ENCODE data around the gene SMS.
A peak's percentile ranks its signal among the peaks of the same experiment; 100 is the strongest.

The SMS gene

GRCh38 chrX:21982311-21982710 is 41.8 kb downstream of the SMS start:
- DNase-seq (ENCODE audit: low read depth): no peak

- peak; percentile 27 for DNase-seq (ENCODE audit: low read depth)
These were observed 44.8 kb downstream of the SMS start for GRCh38 chrX:21985332-21985777.

- no peak for DNase-seq (ENCODE audit: low read depth)
These were observed 46.1 kb downstream of the SMS start for GRCh38 chrX:21986596-21986995.

DNA sequence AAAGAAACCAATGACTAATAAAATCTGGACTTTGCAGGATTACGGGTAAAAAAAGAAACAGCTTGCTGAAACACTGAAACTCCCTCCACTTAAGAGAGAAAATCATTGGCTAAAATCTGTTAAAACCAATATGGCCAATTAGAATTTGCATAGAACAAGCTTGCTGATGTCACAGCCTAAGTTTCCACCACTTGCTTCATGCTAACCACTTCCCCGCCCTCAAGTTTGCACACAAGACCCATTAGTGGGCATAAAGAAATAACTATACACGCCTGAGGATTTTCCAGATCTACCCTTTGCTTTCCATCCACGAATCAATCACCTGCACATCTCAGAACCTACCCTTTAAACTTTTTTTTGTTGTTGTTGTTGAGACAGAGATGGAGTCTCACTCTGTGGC is 48.9 kb downstream of the SMS start:
- DNase-seq (ENCODE audit: low read depth): no peak

- DNase-seq (ENCODE audit: low read depth): no peak
These were observed 50.3 kb downstream of the SMS start for GRCh38 chrX:21990832-21991231.

GRCh38 chrX:21991504-21991903 is 51.0 kb downstream of the SMS start:
- no peak for DNase-seq (ENCODE audit: low read depth)

DNA sequence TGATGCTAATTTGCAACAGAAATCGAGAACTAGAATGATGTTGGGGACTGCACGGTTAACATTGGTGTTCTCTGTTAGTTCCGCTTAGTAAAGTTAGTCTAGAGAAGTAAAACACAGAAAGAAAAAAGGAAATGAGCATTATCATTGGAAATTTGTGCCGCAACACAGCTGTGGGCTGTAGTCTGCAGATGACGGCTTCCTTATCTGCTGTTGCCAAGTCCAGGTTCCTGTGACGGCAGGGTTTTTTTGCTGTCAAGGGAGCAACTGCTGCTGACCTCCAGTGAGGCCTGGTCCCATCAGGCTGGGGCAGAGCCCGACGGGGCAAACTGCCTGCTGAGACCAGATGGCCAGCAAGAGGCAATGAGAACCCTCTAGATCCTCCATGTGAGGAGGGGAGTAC is 52.8 kb downstream of the SMS start:
- no peak for DNase-seq (ENCODE audit: low read depth)

DNA sequence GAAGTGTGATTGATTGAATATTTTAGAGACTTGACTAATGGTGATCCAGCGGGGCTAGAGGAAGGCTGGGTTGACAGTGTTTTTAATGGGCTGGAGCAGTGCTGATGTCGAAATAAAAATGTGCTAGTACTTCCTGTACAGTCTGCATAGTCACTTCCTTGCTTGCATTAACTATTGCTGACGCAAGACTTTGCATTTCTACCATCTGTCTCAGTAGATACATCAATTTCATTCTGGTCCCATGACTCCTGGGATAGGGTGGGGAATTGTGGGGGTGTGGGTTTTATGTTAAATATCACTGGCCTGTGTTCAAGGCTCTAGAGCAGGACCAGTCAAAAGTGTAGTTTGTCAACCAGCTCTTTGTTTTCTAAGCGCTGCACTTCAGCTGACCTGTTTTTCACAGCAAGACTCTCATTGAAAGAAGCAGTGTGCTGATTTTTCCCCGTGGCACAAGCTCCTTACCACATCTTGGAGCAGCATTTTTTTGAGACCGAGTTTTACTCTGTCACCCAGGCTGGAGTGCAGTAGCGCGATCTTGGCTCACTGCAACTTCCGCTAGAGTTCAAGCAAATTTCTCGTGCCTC is 56.5 kb downstream of the SMS start:
- DNase-seq (ENCODE audit: low read depth): no peak

GRCh38 chrX:21998037-21998436 is 57.5 kb downstream of the SMS start:
- no peak for DNase-seq (ENCODE audit: low read depth)

GRCh38 chrX:22004866-22005265 is 64.4 kb downstream of the SMS start:
- no peak for DNase-seq (ENCODE audit: low read depth)

DNA sequence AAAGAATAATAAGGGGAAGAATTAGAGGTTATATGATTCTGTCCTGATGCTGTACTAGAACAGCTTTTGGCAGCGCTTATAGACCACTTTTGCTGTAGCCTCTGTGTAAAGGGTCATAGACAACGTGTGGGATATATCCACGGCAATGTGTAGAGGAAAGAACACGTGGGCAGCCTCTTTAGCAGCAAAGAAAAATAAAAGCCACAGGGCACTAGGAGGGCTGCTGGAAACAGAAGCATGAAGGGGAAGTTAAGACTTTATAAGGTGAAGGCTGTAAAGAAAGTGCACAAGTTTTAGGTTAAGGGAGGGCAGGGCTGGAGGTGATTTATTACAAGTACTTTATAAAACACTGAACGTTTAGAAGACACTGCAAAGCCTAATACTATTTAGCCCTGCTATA is 71.5 kb downstream of the SMS start:
- DNase-seq (ENCODE audit: low read depth): no peak

DNA sequence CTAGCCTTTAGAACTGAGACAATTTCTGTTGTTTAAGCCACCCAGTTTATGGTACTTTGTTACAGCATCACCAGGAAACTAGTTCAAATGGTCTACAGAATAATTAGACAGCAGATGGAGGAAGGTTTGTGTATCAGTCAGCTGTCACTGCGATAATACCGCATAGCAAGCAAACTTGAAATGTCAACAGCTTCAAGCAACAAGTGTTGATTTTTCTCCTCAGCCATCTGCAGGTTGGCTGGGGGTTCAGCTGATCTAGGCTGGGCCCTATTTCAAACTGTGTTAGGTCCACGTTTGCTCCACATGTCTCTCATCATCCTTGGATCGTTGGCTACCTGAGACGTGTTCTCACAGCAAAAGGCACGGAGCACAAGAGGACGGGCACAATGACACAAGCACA is 72.4 kb downstream of the SMS start:
- no peak for DNase-seq (ENCODE audit: low read depth)

DNA sequence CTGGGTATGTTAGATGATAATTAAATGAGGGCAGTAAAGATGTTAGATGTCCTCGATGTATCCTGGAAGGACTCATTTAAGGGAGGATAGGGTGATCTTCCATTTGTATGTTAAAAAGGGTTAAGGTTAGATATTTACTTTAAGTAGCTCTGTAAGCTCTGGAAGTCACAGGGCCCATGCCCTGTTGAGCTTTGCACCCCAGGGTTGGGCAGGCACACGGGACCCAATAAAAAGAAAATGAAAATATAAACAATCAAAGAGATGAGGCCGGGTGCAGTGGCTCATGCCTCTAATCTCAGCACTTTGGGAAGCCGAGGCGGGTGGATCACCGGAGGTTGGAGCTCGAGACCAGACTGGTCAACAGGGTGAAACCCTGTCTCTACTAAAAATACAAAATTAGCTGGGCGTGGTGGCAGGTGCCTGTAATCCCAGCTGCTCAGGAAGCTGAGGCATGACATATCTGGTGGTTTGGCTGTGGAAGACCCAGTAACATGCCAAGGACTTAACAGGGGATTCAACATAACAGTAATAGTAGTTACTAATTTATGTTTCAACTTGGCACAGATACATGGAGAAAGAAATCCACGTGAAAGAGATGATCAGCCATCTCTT is 74.7 kb downstream of the SMS start:
- DNase-seq (ENCODE audit: low read depth): no peak

DNA sequence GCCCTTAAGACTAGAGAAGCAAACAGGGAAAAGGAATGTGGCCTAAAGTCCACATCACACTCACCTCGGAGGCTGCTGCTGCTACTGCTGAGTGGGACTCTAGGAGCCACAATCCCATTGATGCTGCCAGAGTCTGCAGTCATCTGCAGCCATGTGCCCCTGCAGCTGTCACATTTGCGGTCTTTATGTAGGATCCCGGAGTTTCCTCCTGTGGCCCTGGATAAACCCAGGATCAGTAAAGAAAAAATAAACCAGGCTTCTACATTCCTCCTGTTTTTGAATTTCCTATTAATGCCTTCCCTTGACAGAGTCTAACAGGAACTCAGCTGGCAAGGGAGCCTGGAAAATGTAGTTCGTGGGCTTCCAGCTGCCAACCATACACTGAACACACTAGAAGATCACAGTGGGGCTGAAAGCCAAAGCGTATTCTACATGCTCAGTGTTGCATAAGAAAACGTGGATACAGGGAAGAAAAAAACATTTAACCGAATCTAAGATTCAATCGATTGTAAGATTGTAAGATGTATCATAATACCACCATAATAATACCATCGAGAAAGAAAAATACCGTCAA is 81.3 kb downstream of the SMS start:
- DNase-seq (ENCODE audit: low read depth): no peak

GRCh38 chrX:22024577-22024976 is 84.1 kb downstream of the SMS start:
- DNase-seq (ENCODE audit: low read depth): no peak

DNA sequence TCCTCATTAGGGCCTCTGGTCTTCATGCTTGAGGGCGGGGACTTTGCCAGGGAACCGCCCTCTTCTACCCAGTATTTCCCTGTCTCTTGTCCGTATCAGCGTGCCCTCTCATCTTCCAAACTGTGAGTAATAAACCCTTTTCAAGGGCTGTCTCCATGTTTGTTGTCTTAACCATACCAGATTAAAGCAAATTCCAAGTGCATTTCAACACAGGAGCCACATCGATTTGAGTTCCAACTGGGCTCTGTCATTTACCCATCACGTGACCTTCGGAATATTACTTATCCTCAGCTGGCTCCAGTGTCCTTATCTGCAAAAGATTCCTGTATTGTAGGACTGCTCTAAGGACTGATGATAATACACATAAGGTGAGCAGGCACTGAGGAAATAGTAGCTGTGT is 85.2 kb downstream of the SMS start:
- no peak for DNase-seq (ENCODE audit: low read depth)

- no peak for DNase-seq (ENCODE audit: low read depth)
These were observed 86.2 kb downstream of the SMS start for GRCh38 chrX:22026731-22027130.

DNA sequence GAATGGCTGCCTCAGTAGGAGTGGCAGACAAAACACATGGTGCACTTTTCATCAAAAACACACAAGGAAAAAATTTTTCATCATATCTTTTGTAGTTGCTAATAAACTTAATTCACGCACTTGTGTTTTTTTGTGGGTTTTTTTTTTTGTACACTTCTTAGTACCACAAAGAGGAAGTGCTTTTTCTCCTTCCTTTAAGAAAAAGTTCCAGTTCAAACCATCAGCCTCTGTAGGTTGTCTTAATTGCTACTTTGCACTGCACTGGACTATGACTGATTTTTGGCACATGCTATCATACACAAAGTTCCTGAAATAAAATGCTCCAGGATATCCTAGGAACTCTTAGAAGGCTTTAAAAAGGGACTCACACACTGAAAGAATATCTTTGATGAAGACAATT is 91.6 kb downstream of the SMS start, which contains the start of gene PHEX:
Gene PHEX (plus strand): TSS at position 242 of the 400 bp plus-strand sequence. CDS start 681 bp downstream, outside the sequence.
- no peak for DNase-seq (ENCODE audit: low read depth)

- DNase-seq (ENCODE audit: low read depth): no peak
These were observed 92.0 kb downstream of the SMS start for GRCh38 chrX:22032506-22032905.

DNA sequence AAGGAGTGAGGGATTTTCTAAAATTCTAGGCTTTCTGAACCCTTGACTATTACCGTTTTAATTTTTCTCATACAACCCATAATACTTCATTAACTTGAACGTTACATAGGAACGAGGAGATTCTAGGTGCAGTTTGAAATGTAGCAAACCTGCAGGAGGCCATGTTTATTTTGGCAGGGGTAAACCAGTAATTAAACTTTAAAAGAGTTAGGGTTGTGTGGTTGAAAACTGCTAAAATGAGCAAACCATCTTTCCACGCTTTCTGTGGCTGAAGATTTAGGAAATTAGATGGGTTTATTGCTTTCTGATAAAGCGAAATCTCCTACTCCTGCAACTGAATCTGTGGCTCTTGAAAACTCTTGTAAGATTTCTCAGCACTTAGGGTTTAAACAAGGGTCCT is 93.3 kb downstream of the SMS start:
- DNase-seq (ENCODE audit: low read depth): no peak

- DNase-seq (ENCODE audit: low read depth): no peak
These were observed 94.7 kb downstream of the SMS start for GRCh38 chrX:22035236-22035635.

DNA sequence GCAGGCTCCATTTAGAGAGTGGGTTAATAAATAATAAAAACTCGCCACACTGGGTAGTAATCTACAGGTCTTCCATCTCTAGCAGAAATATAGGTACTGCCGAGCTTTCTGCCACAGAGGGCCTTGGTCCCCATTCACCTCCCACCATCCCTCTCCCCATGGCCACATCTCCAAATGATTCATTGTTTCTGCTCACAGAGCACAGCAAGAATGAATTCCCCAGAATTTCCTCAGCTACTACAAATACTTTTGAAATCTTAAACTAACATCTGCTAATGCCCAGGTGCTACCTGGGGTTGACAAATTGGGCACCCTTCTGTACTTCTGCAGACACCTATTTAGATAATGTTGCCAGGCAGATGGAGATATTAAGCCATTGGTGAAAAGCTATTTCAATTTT is 96.7 kb downstream of the SMS start:
- no peak for DNase-seq (ENCODE audit: low read depth)

GRCh38 chrX:22037911-22038537 is 97.5 kb downstream of the SMS start:
- no peak for DNase-seq (ENCODE audit: low read depth)

Measured in stimulated activated CD8-positive, alpha-beta memory T cell treated with anti-CD3 and anti-CD28 coated beads, Interleukin-12 subunit alpha, Interleukin-12 subunit beta, amount 100 ng/mL, for 1 hour (primary cell).